Effector memory CD8-positive, alpha-beta T cell (primary cell): ENCODE results near the gene PIRT.

ENCODE experiments used
- ATAC-seq: fragments of 150-1000 bp; cut with Tn5 transposase; replicated peaks from 2 replicates; pipeline ENCODE4 v1.10.0; 2021; ENCODE audit warnings: mild to moderate bottlenecking, moderate library complexity
- DNase-seq, 3 experiments: peaks; one replicate each; pipeline ENCODE4 v3.0.0; 2021
- H3K27ac Mint-ChIP-seq, 2 donors: one replicate each; pipeline ENCODE4 v1.8.0; 2022; ENCODE audit warnings: mild to moderate bottlenecking in 2 of 2, mixed read lengths in 2 of 2, moderate library complexity in 2 of 2
- H3K27me3 Mint-ChIP-seq, 2 donors: one replicate each; pipeline ENCODE4 v1.8.0; 2022; ENCODE audit warnings: mixed read lengths in 2 of 2
- H3K36me3 Mint-ChIP-seq: one replicate; pipeline ENCODE4 v1.8.0; 2022; ENCODE audit warnings: mild to moderate bottlenecking, moderate library complexity, mixed read lengths; ENCODE audit not compliant: insufficient read depth
- H3K4me1 Mint-ChIP-seq, 2 donors: one replicate each; pipeline ENCODE4 v1.8.0; 2022; ENCODE audit warnings: low read depth in 2 of 2, mixed read lengths in 2 of 2
- H3K4me3 Mint-ChIP-seq, 2 donors: one replicate each; pipeline ENCODE4 v1.8.0; 2022; ENCODE audit warnings: mild to moderate bottlenecking in 2 of 2, mixed read lengths in 2 of 2, moderate library complexity in 2 of 2
- H3K9me3 Mint-ChIP-seq, 2 donors: one replicate each; pipeline ENCODE4 v1.8.0; 2022; ENCODE audit warnings: mixed read lengths in 2 of 2

The PIRT gene

DNA sequence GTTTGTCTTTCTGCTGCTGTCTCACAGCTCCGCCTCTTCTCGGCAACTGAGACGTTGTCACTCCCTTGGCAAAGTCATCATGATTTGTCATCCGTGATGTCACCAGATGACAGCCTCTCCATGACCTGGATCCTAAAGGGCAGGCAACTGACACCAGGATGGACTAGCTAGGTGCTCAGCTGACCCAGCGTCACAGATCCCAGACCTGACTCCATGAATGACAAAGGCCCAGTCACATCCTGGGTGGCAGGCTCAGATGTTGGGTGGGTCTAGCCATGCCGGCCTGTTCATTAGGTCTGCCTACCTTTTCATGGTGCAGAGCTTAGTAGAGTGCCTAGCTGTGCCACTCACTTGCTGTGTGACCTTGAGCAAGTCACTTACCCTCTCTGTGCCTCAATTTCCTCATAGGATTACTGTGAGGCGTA is 30.2 kb downstream of the PIRT start:
- ATAC-seq (no peak), DNase-seq (no peak)
- Mint-ChIP-seq H3K4me3 (no peak overlapping the region), H3K4me1 (no peaks in the 10 kb centered on the region), H3K27ac (no peak overlapping the region), H3K27me3 (peaks cover 11 to 29% of the 10 kb centered on the region in 2 donors), H3K9me3 (no peaks in the 10 kb centered on the region), H3K36me3 (no peaks in the 10 kb centered on the region)

DNA sequence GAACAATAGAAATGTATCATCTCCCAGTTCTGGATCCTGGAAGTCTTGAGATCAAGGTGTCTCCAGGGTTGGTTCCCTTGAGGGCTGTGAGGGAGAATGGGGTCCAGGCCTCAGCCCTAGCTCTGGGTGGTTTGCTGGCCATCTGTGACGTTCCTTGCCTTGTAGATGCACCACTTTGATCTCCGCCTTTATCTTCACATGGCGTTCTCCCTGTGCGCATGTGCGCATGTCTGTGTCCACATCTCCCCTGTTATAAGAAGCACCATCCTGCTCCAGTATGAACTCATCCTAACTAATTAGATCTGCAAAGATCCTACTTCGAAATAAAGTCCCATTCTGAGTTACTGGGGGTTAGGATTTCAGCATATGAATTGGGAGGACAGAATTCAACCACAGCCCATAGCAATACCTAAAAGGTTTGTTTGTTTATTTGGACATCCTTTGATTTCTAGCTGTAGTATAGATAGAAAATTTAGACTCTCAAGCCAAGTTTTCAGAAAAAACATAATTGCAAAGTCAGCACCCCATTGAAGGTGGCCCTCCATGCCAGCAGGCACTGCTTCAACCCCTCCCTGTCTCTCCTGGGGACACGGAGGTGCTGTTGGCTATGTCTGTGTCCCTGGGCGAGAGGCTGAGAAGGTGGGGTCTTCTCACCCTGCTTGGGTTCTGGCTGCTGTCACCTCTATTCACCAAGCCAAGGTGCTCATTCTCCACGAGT is 31.2 kb downstream of the PIRT start:
- H3K27ac Mint-ChIP-seq, result no peak overlapping the region
- DNase-seq (no peak), ATAC-seq (no peak)
- H3K4me3 Mint-ChIP-seq, result no peak overlapping the region
- no peaks in the 10 kb centered on the region for H3K36me3 Mint-ChIP-seq
- no peaks in the 10 kb centered on the region for H3K4me1 Mint-ChIP-seq
- peaks cover 10 to 26% of the 10 kb centered on the region in 2 donors for H3K27me3 Mint-ChIP-seq
- no peaks in the 10 kb centered on the region for H3K9me3 Mint-ChIP-seq

GRCh38 chr17:10805911-10806310 is 32.0 kb downstream of the PIRT start:
- H3K27ac Mint-ChIP-seq, result no peak overlapping the region
- ATAC-seq (no peak), DNase-seq (no peak)
- H3K4me3 Mint-ChIP-seq, result no peak overlapping the region
- H3K36me3 Mint-ChIP-seq, result no peaks in the 10 kb centered on the region
- H3K9me3 Mint-ChIP-seq, result no peaks in the 10 kb centered on the region
- no peaks in the 10 kb centered on the region for H3K4me1 Mint-ChIP-seq
- H3K27me3 Mint-ChIP-seq, result peaks cover 16 to 26% of the 10 kb centered on the region in 2 donors

- Mint-ChIP-seq H3K9me3 (no peaks in the 10 kb centered on the region), H3K27me3 (peaks cover 16 to 26% of the 10 kb centered on the region in 2 donors), H3K27ac (no peak overlapping the region), H3K36me3 (no peaks in the 10 kb centered on the region), H3K4me3 (no peak overlapping the region), H3K4me1 (no peaks in the 10 kb centered on the region)
- ATAC-seq, result no peak
- no peak for DNase-seq
These were observed 33.3 kb downstream of the PIRT start for GRCh38 chr17:10804546-10804945.

DNA sequence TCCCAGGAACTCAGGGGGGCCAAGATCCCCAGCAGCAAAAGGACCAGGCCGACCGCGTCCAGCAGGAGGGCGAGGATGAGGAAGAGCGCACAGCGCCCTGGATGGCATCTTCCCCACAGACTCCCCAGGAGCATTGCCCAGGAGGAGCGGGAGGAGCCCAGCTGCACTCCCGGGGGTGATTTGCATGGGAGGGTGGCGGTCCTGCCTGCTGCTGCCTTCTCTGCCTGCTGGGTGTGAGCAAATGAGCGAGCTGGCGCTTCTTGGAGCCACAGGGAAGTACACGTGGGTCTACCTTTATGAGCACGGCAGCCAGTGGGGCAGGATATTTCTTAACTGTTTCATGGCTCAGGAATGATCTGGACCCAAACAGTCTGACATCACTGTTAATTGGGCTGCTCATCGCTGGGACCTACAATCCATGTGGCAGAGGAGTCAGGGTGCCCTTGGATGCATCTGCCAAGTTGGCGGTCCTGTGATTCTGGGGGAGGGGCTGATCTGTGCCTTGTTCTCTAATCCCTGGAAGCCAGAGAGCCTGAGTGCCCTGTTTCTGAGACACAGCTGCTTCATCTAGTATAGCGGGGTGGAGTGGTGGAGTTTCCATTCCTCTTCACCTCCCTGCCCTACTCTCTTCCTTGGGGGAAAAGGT is 33.9 kb downstream of the PIRT start, which contains the start of gene TMEM238L:
Gene TMEM238L (minus strand): TSS at position 270 of the 646 bp plus-strand sequence. CDS start 136 bp downstream, at position 134.
- Mint-ChIP-seq H3K9me3 (no peaks in the 10 kb centered on the region), H3K27me3 (peaks cover 16 to 26% of the 10 kb centered on the region in 2 donors), H3K4me1 (no peaks in the 10 kb centered on the region), H3K4me3 (no peak within 1 kb of the TSS), H3K27ac (no peak within 1 kb of the TSS), H3K36me3 (no peaks in the 10 kb centered on the region)
- ATAC-seq (no peak), DNase-seq (no peak)

GRCh38 chr17:10803350-10803749 is 34.5 kb downstream of the PIRT start:
- Mint-ChIP-seq H3K27ac (no peak overlapping the region), H3K4me1 (no peaks in the 10 kb centered on the region), H3K36me3 (no peaks in the 10 kb centered on the region), H3K9me3 (no peaks in the 10 kb centered on the region), H3K27me3 (peaks cover 16 to 26% of the 10 kb centered on the region in 2 donors), H3K4me3 (no peak overlapping the region)
- ATAC-seq (no peak), DNase-seq (no peak)

GRCh38 chr17:10802496-10803284 is 35.2 kb downstream of the PIRT start:
- no peaks in the 10 kb centered on the region for H3K4me1 Mint-ChIP-seq
- peaks cover 16 to 26% of the 10 kb centered on the region in 2 donors for H3K27me3 Mint-ChIP-seq
- H3K9me3 Mint-ChIP-seq, result no peaks in the 10 kb centered on the region
- DNase-seq (no peak), ATAC-seq (no peak)
- no peaks in the 10 kb centered on the region for H3K36me3 Mint-ChIP-seq
- no peak overlapping the region for H3K27ac Mint-ChIP-seq
- H3K4me3 Mint-ChIP-seq, result no peak overlapping the region

GRCh38 chr17:10799407-10799806 is 38.5 kb downstream of the PIRT start:
- DNase-seq (no peak), ATAC-seq (no peak)
- no peaks in the 10 kb centered on the region for H3K36me3 Mint-ChIP-seq
- peaks cover 16 to 21% of the 10 kb centered on the region in 2 donors for H3K27me3 Mint-ChIP-seq
- H3K4me3 Mint-ChIP-seq, result no peak overlapping the region
- H3K4me1 Mint-ChIP-seq, result no peaks in the 10 kb centered on the region
- H3K9me3 Mint-ChIP-seq, result no peaks in the 10 kb centered on the region
- H3K27ac Mint-ChIP-seq, result no peak overlapping the region

- ATAC-seq (no peak), DNase-seq (no peak)
- Mint-ChIP-seq H3K36me3 (no peaks in the 10 kb centered on the region), H3K27me3 (peaks cover 16% of the 10 kb centered on the region in 2 donors), H3K4me3 (no peak overlapping the region), H3K4me1 (no peaks in the 10 kb centered on the region), H3K9me3 (no peaks in the 10 kb centered on the region), H3K27ac (no peak overlapping the region)
These were observed 39.0 kb downstream of the PIRT start for GRCh38 chr17:10798910-10799309.

- Mint-ChIP-seq H3K27ac (no peak overlapping the region), H3K9me3 (no peaks in the 10 kb centered on the region), H3K4me3 (no peak overlapping the region), H3K36me3 (no peaks in the 10 kb centered on the region), H3K27me3 (peaks cover 11 to 16% of the 10 kb centered on the region in 2 donors), H3K4me1 (no peaks in the 10 kb centered on the region)
- ATAC-seq, result no peak
- DNase-seq, result no peak
These were observed 39.5 kb downstream of the PIRT start for GRCh38 chr17:10798332-10798749.

- no peaks in the 10 kb centered on the region for H3K36me3 Mint-ChIP-seq
- H3K4me1 Mint-ChIP-seq, result no peaks in the 10 kb centered on the region
- no peak for ATAC-seq
- peaks cover 4 to 12% of the 10 kb centered on the region in 2 donors for H3K27me3 Mint-ChIP-seq
- no peak overlapping the region for H3K4me3 Mint-ChIP-seq
- no peak overlapping the region for H3K27ac Mint-ChIP-seq
- no peak for DNase-seq
- no peaks in the 10 kb centered on the region for H3K9me3 Mint-ChIP-seq
These were observed 40.2 kb downstream of the PIRT start for GRCh38 chr17:10797476-10798328.

GRCh38 chr17:10793816-10794215 is 44.1 kb downstream of the PIRT start:
- H3K27ac Mint-ChIP-seq, result no peak overlapping the region

DNA sequence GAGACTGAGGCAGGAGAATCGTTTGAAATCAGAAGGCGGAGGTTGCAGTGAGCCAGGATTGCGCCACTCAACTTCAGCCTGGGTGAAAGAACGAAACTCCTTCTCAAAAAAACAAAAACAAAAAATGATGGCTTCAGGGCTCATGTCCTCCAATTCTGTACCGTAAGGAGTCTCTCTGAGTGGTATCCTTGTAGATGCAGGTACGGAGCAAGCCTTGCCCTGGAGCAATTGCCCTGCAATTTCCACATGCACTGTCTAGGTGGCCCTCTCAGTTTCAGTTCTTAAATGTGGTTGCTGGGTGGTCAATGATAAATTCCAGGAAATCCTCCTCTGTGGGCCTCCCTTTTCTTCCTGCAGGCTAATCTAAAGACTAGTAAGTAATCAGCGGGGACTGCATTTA is 44.6 kb downstream of the PIRT start:
- no peak for DNase-seq
- H3K27ac Mint-ChIP-seq, result no peak overlapping the region

More at GRCh38 chr17:10793816-10794215, 44.1 kb downstream of the PIRT start:
- Mint-ChIP-seq H3K36me3 (no peaks in the 10 kb centered on the region), H3K27me3 (peaks cover 20 to 24% of the 10 kb centered on the region in 2 donors), H3K9me3 (no peaks in the 10 kb centered on the region), H3K4me3 (no peak overlapping the region), H3K4me1 (no peaks in the 10 kb centered on the region)
- ATAC-seq, result no peak
- DNase-seq, result no peak

More for the DNA sequence above, 44.6 kb downstream of the PIRT start:
- H3K9me3 Mint-ChIP-seq, result no peaks in the 10 kb centered on the region
- no peaks in the 10 kb centered on the region for H3K36me3 Mint-ChIP-seq
- peaks cover 23 to 29% of the 10 kb centered on the region in 2 donors for H3K27me3 Mint-ChIP-seq
- no peaks in the 10 kb centered on the region for H3K4me1 Mint-ChIP-seq
- no peak overlapping the region for H3K4me3 Mint-ChIP-seq
- no peak for ATAC-seq
